HL-60/S4 treated with retinoic acid at 250 ng/mL for 4 days and 3 days (cell line): ENCODE measurements around the gene CFAP54.

Source experiments
- in situ Hi-C: fragments of 300-500 bp; cut with MboI; formaldehyde crosslinking; loops from 2 replicates; pipeline ENCODE4 v1.7.0; 2022; ENCODE audit warnings: low sequenced_read_pairs

CFAP54 gene

DNA sequence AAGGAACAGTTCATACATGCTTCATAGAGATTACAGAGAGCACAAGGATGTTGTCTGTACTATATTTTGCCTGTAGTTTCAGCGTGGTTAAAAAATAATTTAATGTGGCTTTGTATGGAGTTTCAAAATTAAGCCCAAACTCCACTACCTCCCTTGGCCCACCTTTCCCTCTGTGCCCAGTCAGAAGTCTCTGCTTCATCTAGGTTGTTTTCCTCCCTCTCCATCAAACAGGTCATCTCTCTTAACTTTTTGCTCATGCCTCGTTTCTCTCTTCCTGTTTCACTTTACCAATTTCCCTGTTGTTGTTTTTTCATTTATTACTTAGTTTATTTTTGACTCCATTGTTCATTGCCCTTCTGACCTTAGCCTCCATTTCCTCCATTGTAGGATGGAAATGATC is 322.8 kb downstream of the CFAP54 start:
- in situ Hi-C loops = no loop called here

DNA sequence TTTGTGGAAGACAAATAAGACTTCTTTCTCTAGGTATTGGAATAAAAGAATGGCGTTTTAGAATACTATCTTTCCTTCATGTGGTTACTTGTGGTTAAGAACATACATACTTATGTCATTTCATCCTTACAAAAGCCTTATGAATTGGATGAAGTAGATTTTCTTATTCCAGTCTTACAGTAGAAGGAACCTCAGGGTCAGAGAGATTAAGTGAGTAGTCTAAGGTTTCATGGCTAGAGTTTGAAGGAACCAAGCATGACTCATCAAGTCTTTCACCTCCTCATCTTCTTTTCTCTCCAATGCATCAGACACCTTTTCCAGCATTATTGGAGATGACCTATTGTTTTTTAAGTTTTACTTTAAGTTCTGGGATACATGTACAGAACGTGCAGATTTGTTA is 324.8 kb downstream of the CFAP54 start:
- in situ Hi-C loops = no loop called here

DNA sequence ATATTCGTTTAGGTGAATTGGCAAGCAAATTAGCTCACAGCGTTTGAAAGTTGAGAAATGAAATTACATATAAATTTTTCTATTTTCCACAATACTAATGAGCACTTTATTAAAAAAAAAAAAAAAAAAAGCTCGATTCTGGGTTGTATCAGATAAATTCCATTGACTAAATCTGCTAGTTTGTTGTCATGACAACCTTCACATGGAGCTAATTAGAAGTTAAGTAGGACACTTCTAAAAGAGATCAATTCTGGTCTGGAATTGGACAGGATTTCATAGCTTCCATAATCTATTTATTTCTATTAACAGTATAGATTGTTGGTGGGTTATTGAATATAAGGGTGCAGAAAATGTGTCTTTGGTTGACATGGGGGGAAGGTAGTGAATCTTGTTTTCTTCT is 332.2 kb downstream of the CFAP54 start:
- in situ Hi-C loops = no loop called here

DNA sequence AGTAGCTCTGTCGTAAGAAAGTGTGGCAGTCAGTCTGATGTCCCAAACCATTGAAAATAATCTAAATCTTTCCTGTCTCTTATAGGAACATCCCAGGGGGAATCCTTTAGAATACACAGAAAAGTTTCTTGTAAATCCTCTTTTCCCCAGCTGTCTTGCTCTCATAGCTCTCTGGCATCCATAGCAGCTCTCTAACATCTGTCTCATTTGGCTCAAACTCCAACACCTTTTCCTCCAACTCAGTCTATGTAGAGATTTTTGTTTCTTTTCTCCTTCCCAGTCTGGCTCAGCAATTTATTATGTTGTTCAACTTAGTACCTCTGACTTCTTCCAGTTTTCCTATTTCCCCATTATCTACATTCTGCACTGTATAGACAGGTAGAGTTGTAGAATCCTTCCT is 333.3 kb downstream of the CFAP54 start:
- in situ Hi-C loops = no loop called here

DNA sequence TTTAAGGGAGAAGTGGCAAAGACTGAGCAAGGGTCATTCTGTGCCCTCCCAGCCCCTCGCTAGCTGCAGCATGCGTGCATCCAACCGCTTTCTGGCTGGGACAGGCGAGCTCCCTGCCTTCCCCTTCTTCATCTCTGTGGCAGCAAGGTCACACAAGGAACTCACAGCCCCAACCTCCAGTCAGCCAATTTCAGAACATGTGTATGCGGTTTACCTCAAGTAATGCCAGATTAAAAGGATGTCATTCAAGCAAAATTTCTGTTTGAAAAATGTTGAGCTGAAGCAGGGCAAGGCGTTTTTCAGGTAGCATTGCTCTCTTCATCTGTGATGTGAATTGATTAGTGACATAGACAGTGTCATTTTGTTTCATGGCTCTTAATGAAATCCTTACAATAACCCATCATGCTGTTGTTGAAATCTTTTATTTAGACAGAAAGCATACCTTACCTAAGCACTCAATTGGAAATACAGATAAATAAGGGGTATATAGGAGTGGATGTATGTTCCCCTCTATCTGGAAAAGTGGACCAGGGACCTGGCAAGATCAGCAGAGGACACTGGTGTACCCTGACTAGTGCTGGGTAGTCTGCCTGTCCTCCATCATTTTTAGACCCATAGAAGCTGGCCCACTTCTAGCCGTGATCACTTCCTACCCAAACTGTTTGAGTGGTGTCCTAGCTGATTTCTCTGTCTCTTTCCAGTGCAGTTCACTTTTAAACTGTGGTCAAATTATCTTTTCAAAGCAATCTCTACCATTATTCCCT is 334.9 kb downstream of the CFAP54 start:
- in situ Hi-C loops = no loop called here

DNA sequence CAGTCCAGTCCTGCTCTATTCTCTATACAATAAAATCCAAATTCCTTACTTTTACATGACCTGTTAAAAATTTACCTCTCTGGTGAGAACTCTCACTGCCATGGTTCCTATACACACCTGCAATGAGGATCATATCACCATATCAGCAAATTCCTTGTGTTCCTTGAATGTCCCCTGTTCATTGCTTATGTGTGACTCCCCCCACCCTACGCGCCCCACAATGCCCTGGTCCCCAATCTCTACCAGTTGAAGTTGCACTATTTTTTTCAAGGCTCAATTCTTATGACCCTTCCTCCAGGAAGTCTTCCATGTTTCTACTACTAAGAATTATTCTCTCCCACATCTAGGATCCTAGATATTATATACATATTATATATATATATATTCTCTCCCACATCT is 335.5 kb downstream of the CFAP54 start:
- in situ Hi-C loops = no loop called here

DNA sequence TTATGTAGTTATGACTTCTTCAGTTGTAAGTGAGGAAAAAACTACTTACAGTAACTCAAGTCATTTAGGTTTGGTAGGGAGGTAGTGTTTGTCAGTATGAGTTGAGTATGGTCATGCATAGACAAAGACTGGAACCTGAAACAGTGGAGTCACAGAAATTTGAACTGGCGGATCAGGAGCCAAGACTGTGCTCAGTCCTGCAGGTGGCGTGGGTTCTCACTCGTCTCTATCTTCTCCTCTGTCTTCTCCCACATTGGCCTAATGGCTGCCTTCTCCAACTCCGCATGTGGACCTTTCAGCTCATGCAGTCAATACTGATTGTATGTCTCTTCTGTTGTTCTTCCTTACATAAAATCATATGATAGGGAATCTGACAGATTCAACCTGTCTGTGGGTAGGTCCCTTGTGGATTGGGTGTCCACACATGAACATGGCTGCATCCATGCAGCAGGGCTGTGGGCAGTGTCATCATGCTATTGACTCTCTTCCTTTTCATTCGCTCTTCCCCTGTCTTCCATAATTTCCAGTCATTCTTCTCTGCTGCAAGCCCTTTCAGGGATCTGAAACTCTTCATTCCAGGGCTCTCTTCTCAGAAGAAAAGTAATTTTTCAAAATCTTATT is 338.9 kb downstream of the CFAP54 start:
- in situ Hi-C loops = no loop called here

DNA sequence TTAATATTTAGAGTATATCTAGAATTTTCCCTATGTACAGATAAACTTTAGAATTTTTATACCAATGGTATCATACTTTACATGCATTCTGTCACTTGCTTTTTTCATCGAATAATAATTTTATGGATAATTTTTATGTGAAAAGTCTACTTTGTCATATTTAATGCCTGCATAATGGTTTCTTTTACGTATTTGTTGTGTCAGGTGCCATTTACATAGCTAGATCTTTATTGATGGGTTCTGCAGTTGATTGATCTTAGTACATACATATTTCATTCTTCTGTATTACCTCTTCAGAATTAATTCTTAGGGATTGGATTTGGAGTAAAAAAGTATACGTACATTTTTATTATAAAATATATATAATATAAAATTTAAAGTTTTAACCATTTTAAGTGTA is 340.0 kb downstream of the CFAP54 start:
- in situ Hi-C loops = no loop called here

DNA sequence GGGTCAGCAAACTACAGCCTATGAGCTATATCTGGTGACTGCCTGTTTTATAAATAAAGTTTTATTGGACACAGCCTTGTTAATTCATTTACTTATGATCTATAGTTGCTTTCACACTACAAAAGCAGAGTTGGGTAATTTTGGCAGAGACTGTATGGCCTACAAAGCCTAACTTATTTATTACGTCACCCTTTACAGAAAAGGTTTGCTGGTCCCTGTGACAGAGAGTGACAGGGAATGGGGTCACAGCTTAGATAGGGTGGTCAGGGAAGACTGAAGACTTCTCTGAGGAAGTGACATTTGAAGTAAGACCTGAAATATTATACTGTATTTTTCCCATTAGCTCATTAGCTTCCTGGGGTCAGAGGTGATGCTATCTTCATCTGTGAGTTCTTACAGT is 342.0 kb downstream of the CFAP54 start:
- in situ Hi-C loops = no loop called here

DNA sequence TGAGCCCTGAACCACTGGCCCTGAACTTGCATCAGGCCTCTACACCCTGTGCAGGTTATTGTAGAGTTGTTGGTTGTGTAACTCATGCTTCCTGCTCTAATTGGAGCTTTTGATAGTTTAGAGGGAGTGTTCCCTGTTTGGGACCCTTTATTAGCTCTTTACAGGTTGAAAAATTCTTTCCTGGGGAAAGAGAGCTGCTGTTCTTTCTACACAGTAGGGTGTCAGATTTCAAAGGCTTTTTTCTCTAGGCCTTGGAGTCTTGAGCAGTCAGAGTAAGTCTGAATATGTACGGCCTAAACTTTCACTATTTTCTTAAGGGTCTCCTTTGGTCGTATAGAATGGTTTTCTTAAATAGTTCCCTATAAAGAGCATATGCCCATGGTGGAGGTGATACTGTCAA is 356.9 kb downstream of the CFAP54 start:
- in situ Hi-C loops = no loop called here

DNA sequence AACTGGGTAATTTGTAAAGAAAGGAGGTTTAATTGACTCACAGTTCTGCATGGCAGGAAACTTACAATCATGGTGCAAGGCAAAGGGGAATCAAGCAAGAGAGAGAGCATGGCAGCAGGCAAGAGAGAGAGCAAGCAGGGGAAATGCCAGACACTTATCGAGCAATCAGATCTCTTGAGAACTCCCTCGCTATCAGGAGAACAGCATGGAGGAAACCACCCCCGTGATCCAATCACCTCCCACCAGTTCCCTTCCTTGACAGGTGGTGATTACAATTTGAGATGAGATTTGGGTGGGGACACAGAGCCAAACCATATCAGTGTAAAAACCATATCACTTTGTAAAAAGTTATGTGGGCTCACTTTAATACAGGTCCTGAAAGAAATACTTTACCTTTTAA is 361.3 kb downstream of the CFAP54 start:
- in situ Hi-C loops = no loop called here

DNA sequence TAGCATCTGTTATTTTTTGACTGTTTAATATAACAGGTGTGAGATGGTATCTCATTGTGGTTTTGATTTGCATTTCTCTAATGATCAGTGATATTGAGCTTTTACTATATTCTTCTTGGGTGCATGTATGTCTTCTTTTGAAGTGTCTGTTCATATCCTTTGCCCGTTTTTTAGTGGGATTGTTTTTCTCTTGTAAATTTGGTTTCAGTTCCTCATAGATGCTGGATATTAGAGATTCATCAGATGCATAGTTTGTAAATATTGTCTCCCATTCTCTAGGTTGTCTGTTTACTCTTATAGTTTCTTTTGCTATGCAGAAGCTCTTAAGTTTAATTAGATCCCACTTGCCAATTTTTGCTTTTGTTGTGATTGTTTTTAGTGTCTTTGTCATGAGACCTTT is 368.8 kb downstream of the CFAP54 start:
- in situ Hi-C loops = no loop called here

DNA sequence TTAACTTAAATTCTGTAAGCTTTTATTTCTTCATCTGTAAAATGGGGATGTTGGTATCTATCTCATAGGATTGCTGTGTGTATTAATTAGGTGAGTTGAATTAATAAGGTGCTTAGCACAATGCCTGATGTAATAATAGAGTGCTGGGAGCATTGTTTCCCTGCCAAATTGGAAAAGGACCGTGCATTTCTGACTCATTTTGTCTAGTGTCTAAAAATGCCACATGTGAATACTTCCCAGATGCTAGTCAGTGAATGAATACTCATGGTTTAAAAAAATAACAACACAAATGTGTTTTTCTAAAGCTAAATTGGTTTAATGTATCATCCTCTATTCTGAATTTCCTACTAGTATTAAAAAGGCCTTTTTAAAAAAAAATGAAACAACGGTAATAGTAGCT is 372.3 kb downstream of the CFAP54 start:
- in situ Hi-C loops = no loop called here

DNA sequence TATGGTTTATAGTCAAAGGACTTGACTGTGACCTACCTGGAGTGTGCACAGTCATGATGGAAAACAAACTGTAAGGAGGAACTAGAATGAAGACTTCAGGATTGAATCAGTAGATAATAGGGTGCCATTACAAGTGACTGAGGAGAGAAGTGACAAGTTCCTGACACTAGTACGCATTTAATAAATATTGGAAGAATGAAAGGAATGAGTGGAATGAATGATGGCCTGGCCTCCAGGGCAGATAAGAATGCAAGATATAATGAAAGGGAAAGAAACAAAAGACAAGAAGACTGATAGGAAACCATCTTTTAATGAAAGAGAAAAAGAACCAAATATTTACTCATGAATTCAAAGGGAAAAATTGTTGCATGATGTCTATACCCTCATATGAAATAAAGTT is 372.9 kb downstream of the CFAP54 start:
- in situ Hi-C loops = no loop called here

DNA sequence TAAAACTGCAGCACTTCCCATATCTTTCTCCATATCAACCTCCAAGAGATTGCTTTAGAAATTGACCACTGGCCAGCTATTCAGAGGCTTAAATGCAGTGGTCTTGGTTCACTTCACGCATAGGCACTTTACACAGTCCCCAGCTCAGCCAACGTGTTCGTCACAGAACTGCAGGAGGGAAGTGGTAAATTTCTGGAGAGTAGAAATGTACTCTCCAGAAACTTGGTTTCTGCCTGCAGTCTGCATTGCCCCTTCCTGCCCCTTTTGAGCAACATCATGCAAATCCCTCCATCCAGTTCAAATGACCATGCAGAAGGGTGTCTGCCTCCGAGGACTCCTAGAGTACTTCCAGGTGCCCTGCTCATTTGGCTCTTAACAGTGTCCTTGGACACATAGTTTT is 375.0 kb downstream of the CFAP54 start:
- in situ Hi-C loops = no loop called here

DNA sequence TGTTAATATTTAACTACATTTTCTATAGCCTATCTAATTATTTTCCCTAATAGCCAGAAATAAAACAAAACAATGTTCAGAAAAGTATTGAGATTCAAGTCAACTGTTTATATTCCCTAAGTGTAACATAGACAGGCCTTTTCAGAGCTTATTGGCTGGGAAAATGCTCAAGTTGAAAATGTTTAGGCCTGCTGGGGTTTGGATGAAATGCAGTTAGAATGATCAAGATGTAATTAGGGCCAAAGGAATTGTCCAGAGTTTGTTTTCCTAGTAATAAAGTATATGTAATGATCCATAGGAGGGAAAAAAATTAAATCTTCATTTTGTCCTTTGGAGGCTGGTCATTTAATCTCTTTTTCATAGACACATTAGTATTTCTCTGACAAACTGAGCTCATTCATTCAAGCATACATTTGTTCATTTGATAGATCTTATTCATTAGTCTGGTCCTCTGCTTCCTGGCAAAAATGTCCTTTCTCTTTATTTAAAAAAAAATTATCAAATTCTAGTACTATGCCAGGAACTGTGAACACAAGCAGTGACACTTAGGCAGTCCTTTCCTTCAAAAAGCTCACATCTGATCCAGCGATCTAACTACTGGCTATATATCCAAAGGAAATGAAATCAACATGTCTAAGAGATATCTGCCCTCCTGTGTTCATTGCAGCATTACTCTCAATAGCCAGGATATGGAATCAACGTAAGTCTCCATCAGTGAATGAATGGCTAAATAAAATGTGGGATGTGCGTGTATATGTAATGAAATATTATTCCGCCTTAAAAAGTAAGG is 377.6 kb downstream of the CFAP54 start:
- in situ Hi-C loops = no loop called here

DNA sequence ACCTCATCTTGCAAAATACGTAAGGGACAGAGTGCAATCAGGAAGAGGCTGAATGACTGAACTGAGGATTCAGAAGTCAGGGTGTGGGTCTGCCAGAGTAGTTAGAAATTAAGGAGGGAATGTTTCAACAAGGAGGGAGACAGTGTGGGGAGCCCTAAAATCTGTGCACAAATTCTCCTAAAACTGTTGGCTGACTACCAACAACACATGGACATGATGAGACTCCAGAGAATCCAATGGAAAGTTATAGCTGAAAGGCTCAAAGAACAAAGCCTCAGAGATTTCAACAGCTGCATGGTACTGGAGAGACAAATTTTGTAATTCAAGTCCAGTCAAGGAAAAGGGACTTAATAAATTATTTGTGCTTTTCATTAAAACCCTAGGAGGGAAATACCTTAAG is 381.6 kb downstream of the CFAP54 start:
- in situ Hi-C loops = no loop called here

DNA sequence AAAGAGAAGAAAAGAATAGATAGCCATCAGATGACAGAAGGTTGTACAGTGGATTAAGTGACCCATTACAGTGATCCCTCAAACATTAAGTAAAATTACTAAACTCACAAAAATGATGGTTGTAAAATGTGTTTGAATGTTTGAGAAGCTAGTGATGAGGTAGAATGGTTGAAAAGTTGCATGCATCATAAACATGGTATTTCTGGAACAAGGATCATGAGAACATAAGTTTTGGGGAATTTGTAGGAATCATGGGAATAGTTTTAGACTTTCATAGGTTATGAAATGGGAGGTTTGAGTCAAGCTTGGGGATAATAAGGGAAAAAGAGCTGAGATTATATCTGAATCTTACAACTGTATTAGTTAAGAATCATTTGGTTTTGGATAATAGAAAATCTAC is 383.6 kb downstream of the CFAP54 start:
- in situ Hi-C loops = no loop called here

DNA sequence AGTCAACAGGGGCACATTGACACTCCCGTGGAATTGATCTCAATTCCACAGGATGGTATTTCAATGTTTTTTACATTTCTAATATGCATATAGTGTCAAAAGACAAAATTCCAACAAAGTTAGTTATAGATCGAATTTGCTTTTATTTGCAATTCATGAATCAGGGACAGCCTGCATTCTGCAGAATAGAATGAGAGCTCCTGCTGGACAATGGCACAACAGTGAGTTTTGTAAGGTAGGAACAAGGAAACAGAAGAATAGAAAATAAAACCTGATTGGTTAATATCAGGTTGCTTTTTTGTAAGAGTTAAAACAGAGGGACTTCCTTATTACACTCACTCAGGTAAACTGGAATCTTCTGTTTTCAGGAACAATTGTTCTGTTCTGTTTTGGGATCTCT is 384.8 kb downstream of the CFAP54 start:
- in situ Hi-C loops = no loop called here

DNA sequence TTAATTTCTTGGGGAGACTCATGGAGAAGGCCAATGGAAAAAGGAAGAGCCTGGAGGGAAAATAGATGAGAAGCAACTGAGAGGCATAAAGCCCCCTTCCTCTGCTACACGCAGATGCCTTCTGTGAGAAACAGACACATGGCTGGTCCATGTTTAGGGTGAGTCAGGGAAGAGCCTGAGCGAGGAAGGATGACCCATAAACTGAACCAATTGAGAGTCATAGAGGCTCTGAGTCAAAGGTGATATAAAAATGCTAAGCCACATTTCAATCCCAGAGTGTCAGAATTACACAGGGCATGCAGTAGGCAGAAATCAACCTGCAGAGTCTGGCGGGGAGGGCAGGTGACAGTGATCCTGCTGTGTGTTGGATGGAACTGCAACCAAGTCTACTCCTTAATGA is 387.6 kb downstream of the CFAP54 start:
- in situ Hi-C loops = no loop called here

DNA sequence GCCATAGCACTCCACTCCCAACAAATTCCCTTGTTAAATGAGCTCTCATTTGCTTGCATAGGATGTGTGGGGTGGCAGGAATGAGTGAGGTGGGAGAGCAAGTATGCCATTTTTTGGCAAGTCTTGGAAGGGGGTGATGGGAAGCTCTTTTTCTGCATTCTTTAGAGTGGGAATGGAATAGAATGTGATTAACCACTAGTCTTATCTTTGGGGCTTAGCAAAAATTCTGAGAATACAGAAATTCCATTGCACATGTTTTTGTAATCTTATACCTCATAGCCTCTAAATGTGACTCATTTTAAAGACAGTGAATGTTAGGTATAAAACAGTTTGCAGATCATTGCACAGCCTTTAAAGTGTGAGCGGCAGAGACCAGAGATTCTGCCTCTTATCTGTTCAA is 389.3 kb downstream of the CFAP54 start:
- in situ Hi-C loops = no loop called here

DNA sequence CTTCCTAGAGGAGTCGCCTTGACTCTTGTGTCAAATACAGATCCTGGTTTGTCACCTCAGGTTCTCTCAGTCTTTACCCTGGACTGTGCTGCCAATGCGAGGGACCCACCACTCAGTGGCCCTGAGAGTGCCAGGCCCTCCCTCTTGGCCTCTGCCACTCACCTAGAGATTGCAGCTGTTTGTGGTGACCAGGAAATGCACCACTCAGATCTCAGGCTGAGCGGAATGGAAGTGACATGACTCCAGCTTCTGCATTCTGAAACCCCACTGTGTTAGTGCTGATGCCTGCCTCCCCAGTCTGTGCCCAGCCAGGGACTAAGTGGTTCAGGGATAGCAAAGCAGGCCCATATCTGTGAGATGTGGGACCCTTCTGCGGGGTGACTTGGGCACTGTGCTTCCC is 389.9 kb downstream of the CFAP54 start:
- in situ Hi-C loops = no loop called here
